ENCODE results near the gene SAMD8. TPM values are rescaled to one million over a fixed set of nuclear protein-coding genes. Genes with fewer than 3 reads are reported as not detected.

The SAMD8 gene
- total RNA-seq, 1 experiment from 2014 or later = 23.6 TPM

DNA sequence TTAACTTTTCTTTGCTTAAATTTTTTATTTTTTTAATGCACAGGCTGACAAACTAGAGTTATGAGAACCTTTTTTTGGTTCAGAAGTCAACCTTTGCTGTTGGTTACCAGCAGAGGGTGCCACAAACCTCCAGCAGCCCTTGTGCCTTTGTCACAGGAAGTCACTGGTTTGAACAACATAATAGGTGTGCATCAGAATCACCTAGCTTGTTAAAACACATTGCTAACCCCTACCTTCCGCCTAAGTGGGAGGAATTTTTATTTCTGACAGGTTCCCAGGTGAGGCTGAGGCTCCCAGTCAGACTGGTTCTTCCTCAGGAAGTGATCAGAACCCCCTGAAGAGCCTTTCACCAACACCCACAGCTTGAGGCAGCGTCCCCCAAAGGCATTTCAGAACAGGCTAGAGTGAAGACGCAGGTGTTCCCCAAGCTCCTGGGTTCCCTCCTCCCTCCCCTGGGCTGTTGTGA lies 76.5 kb downstream of the SAMD8 start:
- no peaks in the 10 kb centered on the region for H3K27me3 ChIP-seq (ENCODE audit: insufficient read depth, low read length)
- no peak for TF ChIP-seq SP1 (IDR thresholded peaks at IDR 0.05; ENCODE audit: low read depth)
- no peak for TF ChIP-seq ZFX (IDR thresholded peaks at IDR 0.05)
- TF ChIP-seq, protein P1, sequence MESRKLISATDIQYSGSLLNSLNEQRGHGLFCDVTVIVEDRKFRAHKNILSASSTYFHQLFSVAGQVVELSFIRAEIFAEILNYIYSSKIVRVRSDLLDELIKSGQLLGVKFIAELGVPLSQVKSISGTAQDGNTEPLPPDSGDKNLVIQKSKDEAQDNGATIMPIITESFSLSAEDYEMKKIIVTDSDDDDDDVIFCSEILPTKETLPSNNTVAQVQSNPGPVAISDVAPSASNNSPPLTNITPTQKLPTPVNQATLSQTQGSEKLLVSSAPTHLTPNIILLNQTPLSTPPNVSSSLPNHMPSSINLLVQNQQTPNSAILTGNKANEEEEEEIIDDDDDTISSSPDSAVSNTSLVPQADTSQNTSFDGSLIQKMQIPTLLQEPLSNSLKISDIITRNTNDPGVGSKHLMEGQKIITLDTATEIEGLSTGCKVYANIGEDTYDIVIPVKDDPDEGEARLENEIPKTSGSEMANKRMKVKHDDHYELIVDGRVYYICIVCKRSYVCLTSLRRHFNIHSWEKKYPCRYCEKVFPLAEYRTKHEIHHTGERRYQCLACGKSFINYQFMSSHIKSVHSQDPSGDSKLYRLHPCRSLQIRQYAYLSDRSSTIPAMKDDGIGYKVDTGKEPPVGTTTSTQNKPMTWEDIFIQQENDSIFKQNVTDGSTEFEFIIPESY (IDR thresholded peaks at IDR 0.05; ENCODE audit: extremely low read depth, insufficient replicate concordance, low read length) = no peak
- TF ChIP-seq, protein P2, sequence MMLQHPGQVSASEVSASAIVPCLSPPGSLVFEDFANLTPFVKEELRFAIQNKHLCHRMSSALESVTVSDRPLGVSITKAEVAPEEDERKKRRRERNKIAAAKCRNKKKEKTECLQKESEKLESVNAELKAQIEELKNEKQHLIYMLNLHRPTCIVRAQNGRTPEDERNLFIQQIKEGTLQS (IDR thresholded peaks at IDR 0.05) = no peak
- TF ChIP-seq FOSL1 (IDR thresholded peaks at IDR 0.05; ENCODE audit: low read depth) = no peak
- no peak for TF ChIP-seq YY1 (IDR thresholded peaks at IDR 0.05; ENCODE audit: extremely low read depth, insufficient replicate concordance, low read depth, low read length)
- peak; percentile 86 for TF ChIP-seq RAD21 (IDR thresholded peaks at IDR 0.05; ENCODE audit: low read depth)
- TF ChIP-seq SRF (IDR thresholded peaks at IDR 0.05; ENCODE audit: low read depth) = no peak
- TF ChIP-seq TCF7L2 (IDR thresholded peaks at IDR 0.05; ENCODE audit: borderline replicate concordance, extremely low read depth, insufficient read depth, insufficient read length) = no peak
- TF ChIP-seq, protein P3, sequence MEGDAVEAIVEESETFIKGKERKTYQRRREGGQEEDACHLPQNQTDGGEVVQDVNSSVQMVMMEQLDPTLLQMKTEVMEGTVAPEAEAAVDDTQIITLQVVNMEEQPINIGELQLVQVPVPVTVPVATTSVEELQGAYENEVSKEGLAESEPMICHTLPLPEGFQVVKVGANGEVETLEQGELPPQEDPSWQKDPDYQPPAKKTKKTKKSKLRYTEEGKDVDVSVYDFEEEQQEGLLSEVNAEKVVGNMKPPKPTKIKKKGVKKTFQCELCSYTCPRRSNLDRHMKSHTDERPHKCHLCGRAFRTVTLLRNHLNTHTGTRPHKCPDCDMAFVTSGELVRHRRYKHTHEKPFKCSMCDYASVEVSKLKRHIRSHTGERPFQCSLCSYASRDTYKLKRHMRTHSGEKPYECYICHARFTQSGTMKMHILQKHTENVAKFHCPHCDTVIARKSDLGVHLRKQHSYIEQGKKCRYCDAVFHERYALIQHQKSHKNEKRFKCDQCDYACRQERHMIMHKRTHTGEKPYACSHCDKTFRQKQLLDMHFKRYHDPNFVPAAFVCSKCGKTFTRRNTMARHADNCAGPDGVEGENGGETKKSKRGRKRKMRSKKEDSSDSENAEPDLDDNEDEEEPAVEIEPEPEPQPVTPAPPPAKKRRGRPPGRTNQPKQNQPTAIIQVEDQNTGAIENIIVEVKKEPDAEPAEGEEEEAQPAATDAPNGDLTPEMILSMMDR (IDR thresholded peaks at IDR 0.05 in 2 of 3, conservative IDR thresholded peaks at IDR 0.05 in 1 of 3; ENCODE audit: borderline replicate concordance in 1 of 3, insufficient read depth in 1 of 3, low read depth in 2 of 3, low read length in 2 of 3) = peak; percentile 77 to 89 (median 86)
- TF ChIP-seq CEBPB (IDR thresholded peaks at IDR 0.05; ENCODE audit: low read depth) = no peak
- TF ChIP-seq SIN3A (IDR thresholded peaks at IDR 0.05; ENCODE audit: low read depth) = no peak
- no peak for TF ChIP-seq ZNF274 (IDR thresholded peaks at IDR 0.05; ENCODE audit: low read depth, low read length)
- TF ChIP-seq ELF1 (IDR thresholded peaks at IDR 0.05; ENCODE audit: borderline replicate concordance, low read depth) = no peak
- TF ChIP-seq, protein P4, sequence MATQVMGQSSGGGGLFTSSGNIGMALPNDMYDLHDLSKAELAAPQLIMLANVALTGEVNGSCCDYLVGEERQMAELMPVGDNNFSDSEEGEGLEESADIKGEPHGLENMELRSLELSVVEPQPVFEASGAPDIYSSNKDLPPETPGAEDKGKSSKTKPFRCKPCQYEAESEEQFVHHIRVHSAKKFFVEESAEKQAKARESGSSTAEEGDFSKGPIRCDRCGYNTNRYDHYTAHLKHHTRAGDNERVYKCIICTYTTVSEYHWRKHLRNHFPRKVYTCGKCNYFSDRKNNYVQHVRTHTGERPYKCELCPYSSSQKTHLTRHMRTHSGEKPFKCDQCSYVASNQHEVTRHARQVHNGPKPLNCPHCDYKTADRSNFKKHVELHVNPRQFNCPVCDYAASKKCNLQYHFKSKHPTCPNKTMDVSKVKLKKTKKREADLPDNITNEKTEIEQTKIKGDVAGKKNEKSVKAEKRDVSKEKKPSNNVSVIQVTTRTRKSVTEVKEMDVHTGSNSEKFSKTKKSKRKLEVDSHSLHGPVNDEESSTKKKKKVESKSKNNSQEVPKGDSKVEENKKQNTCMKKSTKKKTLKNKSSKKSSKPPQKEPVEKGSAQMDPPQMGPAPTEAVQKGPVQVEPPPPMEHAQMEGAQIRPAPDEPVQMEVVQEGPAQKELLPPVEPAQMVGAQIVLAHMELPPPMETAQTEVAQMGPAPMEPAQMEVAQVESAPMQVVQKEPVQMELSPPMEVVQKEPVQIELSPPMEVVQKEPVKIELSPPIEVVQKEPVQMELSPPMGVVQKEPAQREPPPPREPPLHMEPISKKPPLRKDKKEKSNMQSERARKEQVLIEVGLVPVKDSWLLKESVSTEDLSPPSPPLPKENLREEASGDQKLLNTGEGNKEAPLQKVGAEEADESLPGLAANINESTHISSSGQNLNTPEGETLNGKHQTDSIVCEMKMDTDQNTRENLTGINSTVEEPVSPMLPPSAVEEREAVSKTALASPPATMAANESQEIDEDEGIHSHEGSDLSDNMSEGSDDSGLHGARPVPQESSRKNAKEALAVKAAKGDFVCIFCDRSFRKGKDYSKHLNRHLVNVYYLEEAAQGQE (IDR thresholded peaks at IDR 0.05; ENCODE audit: low read depth) = no peak
- no peak overlapping the region for H3K4me3 ChIP-seq (replicated peaks in 1 of 2; ENCODE audit: low read depth in 1 of 2, low read length in 2 of 2)
- peak; percentile 52 for DNase-seq (ENCODE audit: low read depth, low spot score)
- peak; percentile 87 for ATAC-seq
- H3K9me3 ChIP-seq (ENCODE audit: control insufficient read depth in 1 of 2, insufficient read depth in 1 of 2, low read depth in 1 of 2, low read length in 2 of 2) = no peaks in the 10 kb centered on the region
- CTCF ChIA-PET = interaction anchor here (0.9 to 3.7 kb wide), 7 partner anchors 9 to 47 kb away, joined by 3 to 47 read pairs (median 5); partner anchors contain the start of gene COMTD1
- RAD21 ChIA-PET (ENCODE audit: low non-redundant PET in 1 of 2, low total read pairs in 2 of 2, uncharacterized antibody in 2 of 2, unreplicated experiment in 2 of 2) = interaction anchor here (0.8 to 1.3 kb wide), 5 partner anchors 20 to 48 kb away, joined by 3 to 7 read pairs (median 4); partner anchors contain the start of gene COMTD1 (in 2 of the 2)
- no peaks in the 10 kb centered on the region for H3K79me2 ChIP-seq (ENCODE audit: insufficient read depth, low read length)
- H3K9ac ChIP-seq (ENCODE audit: low read length) = no peak overlapping the region
- no peak overlapping the region for H2AFZ ChIP-seq (ENCODE audit: low read depth, low read length, poor library complexity, severe bottlenecking)
- intact Hi-C loops (cut with micrococcal nuclease) = loop anchor here (1.0 kb wide), 2 partner anchors 42 to 46 kb away; no protein-coding TSS in a partner anchor
- peaks cover 0 to 11% of the 10 kb centered on the region in 2 experiments; a peak in 2 of 4 replicates for H3K4me1 ChIP-seq (ENCODE audit: control insufficient read depth in 1 of 2, insufficient read depth in 2 of 2, low read length in 2 of 2)
- no peak overlapping the region for H3K27ac ChIP-seq (ENCODE audit: low read depth, low read length)
- POLR2A ChIA-PET = interaction anchor here (0.6 to 1.1 kb wide), 2 partner anchors 16 to 46 kb away, joined by 3 to 4 read pairs; no protein-coding TSS in a partner anchor
- no peaks in the 10 kb centered on the region for H4K20me1 ChIP-seq (ENCODE audit: insufficient read depth)
- H3K4me2 ChIP-seq (ENCODE audit: low read length) = no peak overlapping the region
- no TSS peak for BruUV-seq (replicated peaks)
- no peaks in the 10 kb centered on the region for H3K36me3 ChIP-seq (ENCODE audit: control insufficient read depth in 1 of 2, insufficient read depth in 2 of 2, low read length in 2 of 2)
- no peaks in the 10 kb centered on the region for H3K9me2 ChIP-seq (ENCODE audit: insufficient read depth)

Measured in HCT116 (cell line).